GM20431 (cell line): Measurements from ENCODE around the gene ATAD3C.

Experiments
- in situ Hi-C: fragments of 300-500 bp; cut with MseI, MboI; formaldehyde crosslinking; loops from one replicate; pipeline ENCODE4 v1.15.0; 2020; ENCODE audit warnings: low sequenced_read_pairs; ENCODE audit not compliant: unreplicated experiment

Gene ATAD3C

DNA sequence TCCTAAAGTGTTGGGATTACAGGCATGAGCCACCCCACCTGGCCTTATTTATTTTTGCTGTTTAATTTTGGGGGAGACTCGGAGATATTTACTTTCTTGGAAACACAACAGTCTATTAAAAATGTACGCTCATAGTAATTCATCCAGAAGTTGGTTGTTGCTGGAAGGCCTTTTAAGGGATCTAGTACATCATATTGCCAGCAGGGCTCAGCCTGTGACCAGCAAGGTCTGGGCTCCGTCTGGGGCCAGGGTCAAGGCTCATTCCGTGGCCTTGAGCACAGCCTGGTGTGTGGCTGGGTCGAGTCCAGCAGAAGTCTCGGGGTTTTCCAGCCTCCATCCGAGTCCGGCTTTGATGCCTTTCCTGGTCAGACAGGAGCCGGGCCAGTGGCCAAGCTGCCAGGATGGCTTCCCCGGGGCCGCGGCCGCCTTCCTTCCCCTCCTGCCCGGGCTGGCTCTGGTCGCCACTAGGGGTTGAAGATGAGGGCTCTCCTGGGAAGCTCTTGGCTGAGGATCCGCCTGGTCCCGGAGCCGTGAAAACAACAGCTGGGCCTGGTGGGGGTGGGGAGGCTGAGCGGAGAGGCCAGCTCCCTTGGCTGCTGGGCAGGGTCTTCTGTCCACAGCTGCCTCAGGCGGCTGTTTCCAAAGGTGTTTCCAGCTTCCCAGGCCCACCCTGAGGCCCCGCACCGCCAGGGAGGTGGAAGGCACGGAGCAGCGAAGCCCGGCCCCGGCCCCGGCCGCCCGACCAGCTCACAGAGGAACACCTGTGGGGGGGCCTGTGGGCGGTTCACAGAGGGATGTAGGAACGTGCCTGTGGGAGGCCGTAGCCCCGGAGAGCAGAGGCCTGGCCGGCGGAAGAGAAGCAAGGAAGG is 19.1 kb upstream of the ATAD3C start:
- in situ Hi-C loops: no loop called here

DNA sequence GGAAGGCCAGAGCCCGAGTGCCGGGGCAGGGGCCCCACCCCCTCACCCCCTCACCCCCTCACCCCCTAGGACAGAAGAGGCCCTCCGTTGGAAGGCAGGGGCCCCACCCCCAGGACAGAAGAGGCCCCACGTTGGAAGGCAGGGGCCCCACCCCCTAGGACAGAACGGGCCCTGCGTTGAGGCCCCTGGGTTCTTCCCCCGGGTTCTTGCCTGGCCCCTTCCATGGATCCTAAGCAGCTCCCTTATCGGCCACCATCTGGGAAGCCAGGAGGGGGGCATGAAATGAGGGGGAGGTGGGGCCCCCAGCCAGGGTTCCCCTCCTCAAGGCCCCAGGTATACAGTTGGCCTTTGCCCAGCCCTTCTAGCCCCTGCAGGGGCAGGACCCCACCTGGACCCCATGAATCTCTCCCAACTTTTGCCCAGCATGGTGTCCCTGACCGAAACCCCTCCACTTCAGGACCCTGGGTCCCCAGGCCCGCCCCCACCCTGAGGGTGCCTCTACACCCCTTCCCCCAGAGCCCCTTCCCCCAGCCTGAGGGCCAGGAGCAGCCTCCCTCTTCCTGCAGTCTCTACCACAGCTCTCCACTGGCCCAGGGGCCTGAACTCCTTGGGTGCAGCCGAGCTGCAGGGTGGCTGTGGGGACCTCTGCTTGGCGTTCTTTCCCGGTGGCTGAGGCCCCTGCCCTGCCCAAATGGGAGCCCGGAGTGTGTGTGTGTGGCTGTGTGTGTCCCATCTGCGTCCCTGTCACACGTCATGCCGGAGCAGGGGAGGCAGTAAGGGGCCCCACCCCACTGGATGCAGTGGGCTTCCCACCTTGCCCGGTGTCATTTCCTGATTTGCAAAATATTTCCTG is 18.3 kb upstream of the ATAD3C start:
- in situ Hi-C loops: no loop called here

DNA sequence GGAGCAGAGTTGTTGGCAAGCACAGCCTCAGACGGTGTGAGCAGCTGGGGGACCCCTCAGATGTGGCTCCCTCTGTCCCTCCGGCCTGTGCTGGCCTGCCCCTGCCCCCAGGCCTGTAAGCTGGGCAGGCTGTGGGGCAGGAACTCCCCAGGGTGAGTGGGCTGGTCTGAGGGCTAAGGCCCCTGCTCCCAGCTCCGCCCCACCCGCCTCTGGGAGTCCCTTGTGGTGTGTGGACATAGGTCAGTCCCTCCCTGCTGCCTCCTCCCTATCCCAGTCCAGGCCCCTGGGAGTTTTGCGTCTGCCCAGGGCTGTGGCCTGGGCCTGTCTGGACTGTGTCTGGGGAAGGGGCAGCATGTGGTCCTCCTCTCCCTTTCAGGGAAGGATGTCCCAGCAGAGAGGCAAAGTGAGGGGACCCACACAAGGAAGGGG is 17.6 kb upstream of the ATAD3C start:
- in situ Hi-C loops: no loop called here

DNA sequence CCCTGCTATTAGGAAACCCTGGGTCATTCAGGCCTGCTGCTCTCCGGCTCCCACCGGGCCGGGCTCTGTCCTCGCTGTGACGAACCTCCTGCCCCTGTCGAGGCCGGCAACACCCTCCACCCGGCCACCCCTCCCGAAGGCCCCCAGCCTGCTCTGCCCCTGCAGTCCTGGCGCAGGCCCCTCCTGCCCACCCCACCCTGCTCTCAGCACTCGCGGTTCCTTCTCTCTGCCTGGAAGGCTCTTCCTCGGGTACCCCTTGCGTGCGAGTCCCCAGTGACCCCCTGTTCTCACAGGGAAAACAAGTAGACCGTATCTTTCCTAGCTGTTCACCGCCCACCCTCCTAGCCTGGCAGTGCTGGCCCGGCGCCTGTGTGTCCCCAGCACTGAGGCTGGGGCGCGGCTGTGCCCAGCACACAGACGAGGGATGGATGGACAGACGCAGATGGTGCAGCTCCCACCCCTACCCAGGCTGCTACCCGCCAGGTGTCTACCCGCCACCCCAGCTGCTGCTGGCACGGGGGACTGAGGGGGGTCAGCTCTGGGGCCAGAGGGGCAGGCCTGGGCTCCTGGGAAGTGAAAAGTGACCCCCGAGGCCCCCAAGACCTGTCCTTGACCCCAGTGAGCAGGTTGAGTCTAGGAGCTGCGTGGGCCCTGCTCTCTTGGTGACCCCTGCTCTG is 17.1 kb upstream of the ATAD3C start:
- in situ Hi-C loops: no loop called here

DNA sequence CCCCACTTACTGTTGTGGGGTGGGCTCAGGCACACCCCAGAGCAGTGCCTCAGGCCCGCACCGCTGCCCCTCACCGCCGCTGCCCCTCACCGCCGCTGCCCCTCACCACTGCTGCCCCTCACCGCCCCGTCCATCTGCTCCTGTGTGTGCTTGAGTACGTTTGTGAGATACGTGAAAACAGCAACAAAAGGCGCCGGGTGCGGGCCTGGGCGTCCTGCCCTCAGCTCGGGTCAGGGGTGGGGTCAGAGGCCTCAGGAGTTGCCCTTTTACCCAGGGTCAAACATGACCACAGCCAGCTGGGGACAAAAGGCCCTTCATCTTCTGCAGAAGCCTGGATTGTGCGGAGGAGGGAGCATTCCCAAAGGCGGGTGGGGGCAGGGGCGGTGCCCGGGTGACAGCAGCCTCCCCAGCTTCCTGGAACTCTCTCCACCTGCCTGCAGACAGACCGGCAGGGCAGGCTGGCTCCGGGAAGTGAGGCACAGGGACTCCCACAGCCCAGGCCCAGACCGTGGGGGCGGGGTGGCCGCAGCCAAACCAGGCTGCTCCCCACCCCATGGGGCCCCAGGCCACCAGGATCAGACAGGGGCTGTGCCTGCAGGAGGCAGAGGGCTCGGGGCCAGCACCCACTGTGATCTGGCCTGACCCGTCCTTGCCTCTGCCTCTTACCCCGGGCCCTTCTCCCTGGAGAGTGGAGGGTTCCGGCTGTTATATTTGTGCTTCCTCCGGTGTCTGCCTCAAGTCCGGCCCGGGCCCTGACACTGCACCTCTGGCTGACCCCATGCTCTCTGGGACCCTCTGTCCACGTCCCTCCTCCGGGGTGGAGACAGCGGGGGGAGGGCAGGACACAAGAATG is 16.3 kb upstream of the ATAD3C start:
- in situ Hi-C loops: no loop called here

DNA sequence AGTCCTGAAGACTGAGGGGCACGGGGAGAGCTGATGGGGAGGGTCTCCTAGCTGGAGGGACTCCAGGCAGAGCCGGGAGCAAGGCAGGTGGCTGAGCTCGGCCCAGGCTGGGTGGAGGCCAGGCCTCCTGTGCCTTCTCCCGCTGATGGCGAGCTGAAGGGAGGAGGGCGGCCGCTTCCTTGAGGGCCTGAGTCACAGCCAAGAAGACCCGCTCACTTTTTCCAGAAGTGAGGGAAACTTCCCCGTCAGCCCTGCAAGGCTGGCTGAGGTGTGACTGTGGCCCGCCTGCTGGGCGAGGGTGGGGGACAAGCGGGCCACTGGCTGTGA is 15.7 kb upstream of the ATAD3C start:
- in situ Hi-C loops: no loop called here

DNA sequence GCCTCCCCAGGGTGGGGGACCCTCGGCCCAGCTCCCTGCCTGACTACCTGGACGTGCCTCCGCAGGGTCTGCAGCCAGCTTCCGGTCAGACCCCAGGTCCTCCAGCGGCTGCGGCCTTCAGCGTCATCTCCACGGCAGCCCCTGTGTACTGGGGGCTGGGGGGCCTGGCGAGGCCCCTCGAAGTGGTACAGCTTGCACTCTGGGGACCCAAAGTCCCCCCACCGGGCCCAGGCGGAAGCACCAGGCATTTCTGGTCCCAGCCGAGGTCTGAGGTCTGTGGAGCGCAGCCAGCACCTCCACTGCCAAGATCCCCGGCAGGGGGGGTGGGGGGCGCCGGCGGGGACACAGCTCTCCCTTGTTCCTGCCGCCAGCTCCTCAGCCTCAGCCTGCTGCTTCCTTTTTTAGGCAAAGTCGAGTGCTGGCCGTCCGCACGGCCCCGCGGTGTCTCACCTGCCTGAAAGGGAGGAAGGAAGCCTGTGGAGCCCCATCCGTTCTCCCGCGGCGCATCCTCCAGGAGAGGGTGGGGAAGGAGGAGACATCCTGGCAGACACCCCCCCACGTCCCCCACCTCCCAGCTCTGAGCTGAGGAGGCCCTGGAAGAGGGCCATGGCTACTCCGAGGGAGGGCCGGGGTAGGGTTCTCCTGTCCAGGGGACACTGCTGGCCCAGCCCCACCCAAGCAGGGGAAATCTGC is 15.2 kb upstream of the ATAD3C start:
- in situ Hi-C loops: no loop called here

DNA sequence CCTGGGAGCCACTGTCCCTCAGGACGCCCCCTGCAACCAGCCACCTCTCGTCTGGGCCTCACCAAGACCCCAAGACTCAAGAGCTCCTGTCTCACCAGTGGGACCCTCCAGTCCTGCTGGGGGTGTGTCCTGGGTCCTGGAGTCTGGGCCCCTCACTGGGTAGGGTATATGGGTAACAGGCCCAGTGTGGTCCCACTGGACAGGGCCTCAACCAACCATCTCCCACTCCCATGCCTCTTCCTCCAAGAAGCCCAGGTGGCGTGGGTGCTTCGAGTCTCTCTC is 14.7 kb upstream of the ATAD3C start:
- in situ Hi-C loops: no loop called here

DNA sequence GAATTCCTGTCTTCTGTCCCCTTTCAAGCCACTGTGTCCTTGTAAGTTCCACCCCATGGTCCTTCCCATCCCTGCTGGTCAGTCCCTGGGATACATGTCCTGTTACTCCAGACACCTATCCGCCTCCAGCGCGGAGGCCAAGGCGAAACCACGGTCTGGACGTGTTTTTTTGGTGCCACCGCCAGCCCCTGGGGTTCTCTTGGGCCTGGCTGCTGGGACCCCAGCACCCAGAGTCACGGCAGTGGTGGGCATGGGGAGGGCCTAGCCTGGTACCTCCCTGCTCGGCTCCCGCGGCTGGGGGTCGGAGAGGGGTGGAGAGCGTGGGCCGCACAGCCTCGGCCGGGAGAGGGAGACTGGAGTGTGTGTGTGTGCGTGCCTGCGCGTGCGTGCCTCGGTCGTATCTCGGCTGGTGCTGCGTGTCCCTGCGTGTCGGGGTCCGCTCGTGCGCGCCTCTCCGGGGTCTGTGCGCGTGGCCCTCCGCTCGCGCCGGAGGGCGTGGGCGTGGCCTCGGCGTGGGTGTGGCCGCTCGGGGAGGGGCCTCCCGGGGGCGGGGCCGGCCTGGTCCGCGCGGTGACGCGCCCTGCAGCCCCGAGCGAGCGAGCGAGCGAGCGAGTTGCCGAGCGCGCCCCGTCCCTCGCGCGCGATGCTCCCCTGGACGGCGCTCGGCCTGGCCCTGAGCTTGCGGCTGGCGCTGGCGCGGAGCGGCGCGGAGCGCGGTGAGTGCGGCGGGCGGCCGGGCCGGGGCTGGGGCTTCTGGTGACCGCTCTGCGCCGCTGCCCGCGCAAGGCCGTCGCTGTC is 14.2 kb upstream of the ATAD3C start, which contains the start of gene VWA1:
Gene VWA1 (plus strand): TSS at position 585 of the 798 bp plus-strand sequence. CDS start 59 bp downstream, at position 644.
- in situ Hi-C loops: no loop called here

DNA sequence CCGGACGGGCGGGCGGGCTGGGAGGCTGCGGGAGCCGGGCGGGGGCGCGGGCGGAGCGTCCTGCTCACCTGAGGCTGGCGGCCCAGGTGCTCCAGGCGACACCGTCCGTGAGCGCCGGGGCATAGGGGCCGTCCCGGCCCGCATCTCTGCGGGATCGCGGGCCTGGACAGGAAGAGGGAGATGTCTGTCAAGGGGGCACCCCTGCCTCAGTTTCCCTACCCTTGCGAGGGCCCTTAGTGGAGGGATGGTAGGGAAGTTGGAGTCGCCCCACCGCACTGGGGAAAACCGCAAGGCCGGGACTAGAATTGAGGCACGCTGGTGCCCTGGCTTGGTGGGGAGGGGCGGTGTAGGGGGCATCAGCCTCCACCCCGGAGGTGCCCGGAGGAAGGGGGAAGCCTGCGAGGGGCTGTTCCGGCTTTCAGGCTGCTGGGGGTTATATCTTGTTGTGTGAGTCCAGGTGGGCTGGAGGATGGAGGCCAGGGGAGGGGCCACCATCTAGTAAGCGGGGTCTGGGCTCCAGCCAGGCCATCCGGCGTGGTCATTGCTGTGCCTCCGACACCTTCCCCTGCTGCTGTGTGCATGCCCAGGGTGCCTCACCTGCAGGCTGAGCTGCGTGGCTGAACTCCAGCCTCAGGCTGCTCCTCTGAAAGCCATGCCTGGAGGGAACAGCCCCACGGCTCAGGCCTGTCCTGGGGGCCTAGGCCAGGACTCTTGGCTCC is 13.4 kb upstream of the ATAD3C start:
- in situ Hi-C loops: no loop called here

DNA sequence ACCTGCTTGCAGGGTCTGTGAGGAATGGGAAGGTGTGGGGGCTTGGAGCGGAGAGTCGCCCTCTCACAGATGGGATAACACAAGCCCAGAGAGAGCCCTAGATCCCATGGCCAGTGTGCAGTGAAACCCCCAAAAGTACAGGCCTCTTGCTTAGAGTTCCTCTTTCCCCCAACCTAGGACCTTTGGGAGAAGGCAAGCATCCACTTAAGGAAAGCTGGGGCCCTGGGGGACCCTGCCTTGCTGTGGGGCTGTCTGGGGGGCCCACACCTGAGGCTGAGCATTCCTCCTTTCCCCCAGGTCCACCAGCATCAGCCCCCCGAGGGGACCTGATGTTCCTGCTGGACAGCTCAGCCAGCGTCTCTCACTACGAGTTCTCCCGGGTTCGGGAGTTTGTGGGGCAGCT is 12.9 kb upstream of the ATAD3C start:
- in situ Hi-C loops: no loop called here

DNA sequence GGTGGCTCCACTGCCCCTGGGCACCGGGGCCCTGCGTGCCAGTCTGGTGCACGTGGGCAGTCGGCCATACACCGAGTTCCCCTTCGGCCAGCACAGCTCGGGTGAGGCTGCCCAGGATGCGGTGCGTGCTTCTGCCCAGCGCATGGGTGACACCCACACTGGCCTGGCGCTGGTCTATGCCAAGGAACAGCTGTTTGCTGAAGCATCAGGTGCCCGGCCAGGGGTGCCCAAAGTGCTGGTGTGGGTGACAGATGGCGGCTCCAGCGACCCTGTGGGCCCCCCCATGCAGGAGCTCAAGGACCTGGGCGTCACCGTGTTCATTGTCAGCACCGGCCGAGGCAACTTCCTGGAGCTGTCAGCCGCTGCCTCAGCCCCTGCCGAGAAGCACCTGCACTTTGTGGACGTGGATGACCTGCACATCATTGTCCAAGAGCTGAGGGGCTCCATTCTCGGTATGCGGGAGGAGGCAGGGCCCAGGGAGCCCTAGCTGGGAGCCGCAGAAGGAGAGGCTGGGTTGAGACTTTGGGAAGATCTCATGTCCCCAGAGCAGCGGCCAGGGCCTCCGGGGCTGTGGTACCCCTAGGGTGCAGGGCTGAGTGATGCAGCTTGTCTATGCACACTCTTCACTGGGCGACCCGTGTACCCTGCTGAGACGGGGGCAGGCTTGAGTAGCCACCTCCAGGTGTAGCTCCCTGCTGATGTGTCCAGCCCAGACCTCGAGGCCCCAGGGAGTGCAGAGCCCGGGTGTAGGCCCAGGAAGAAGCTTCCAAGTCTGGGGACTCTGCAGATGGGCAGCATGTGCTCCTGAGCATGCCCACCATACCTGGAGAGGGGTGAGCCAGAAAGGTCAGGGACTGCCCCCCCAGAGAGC is 12.2 kb upstream of the ATAD3C start:
- in situ Hi-C loops: no loop called here

DNA sequence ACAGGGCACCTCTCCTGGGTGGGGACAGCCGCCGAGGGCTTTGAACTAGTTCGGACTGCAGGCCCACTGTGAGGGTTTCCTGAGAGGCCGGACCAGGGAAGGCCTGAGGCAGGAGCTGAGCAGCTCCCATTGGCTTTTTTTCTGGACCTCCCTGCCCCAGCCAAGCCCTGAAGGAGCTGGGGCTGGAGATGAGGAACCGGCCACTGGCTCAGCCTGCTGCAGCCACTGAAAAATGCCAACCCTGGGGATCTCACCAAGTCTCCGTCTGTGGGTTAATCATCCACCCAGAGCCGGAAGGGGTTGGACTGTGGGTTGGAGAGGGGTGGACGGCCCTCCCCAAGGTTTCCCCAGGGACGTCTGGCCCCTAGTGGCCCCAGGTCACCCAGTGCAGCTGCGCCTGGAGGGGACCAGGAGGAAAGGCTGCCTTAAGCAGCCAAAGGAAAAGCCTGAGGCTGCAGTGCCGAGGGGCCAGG is 11.5 kb upstream of the ATAD3C start:
- in situ Hi-C loops: no loop called here

DNA sequence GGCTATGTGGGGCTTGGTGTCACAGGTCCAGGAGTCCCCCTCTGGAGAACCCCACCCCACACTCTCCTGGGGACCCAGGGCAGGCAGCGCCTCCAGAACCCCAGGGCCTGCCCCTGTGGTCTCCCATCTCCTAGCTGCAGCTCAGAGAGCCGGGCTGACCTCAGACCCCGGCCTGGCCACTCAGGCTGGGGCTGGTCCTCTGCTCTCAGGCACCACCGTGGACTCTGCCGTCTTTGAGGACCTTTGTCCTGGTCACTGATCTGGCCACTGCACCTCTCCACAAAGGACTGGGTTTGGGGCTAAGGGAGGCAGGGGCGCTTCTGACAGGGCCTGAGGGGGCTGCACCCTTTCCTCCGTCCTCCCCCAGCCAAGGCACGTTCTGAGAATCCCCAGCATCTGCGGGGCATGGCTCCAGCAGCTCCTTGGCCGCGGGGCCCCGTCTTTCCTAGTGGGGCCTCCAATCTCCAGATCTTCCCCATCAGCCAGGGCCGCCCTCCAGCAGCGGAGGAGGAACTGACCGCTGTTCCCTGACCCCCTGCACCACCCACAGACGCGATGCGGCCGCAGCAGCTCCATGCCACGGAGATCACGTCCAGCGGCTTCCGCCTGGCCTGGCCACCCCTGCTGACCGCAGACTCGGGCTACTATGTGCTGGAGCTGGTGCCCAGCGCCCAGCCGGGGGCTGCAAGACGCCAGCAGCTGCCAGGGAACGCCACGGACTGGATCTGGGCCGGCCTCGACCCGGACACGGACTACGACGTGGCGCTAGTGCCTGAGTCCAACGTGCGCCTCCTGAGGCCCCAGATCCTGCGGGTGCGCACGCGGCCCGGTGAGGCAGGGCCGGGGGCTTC is 10.7 kb upstream of the ATAD3C start:
- in situ Hi-C loops: no loop called here

DNA sequence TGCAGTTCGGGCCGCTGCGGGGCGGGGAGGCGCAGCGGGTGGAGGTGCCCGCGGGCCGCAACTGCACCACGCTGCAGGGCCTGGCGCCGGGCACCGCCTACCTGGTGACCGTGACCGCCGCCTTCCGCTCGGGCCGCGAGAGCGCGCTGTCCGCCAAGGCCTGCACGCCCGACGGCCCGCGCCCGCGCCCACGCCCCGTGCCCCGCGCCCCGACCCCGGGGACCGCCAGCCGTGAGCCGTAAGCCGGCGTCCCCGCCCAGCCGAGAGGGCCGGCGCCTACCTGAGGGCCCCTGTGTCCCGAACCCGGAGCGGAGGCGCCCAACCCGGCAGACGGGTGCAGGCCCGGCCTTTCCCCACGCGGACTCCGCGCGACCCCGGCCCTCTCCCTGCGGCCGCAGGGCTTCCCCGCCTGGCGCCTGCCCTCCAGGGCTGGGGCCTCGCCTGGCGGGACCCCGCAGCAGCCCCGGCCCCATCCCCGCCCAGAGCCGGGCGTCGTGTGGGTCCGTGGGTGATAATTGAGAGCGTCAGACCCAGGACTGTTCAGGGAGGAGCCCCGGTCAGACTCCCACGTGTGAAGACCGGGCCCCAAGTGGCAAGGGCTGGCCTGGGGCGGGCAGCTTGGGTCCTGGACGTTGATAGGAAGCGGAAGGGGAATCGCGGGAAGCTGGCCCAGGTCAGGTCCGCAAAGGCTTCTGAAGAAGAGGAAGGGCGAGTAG is 9.8 kb upstream of the ATAD3C start:
- in situ Hi-C loops: no loop called here
